Thoracic aorta (tissue), 2 donors: ENCODE data around the gene NDUFA7. TPM values are rescaled to one million over a fixed set of nuclear protein-coding genes. Genes with fewer than 3 reads are reported as not detected.

Experiments
- ATAC-seq: fragments of 150-250 bp; one replicate; pipeline ENCODE4 v1.8.0; 2017; ENCODE audit warnings: low read depth; ENCODE audit not compliant: insufficient number of reproducible peaks, low FRiP score
- DNase-seq: peaks from one replicate; pipeline ENCODE4 v3.0.0-alpha.2; 2020; ENCODE audit warnings: low spot score
- H3K27ac ChIP-seq, 2 donors: fragments of 200-600 bp; sonication (generic); 1 replicate in 1 of 2; 2 replicates in 1 of 2; pipeline ENCODE4 v1.5.1; 2016; ENCODE audit warnings: mild to moderate bottlenecking in 2 of 2, moderate library complexity in 2 of 2
- H3K27me3 ChIP-seq: fragments of 200-600 bp; sonication (generic); replicated peaks from 2 replicates; pipeline ENCODE4 v1.6.0; 2016; ENCODE audit warnings: mild to moderate bottlenecking; ENCODE audit not compliant: insufficient read depth
- H3K36me3 ChIP-seq: fragments of 200-600 bp; sonication (generic); one replicate; pipeline ENCODE4 v1.5.1; 2016
- H3K4me1 ChIP-seq, 2 donors: fragments of 200-600 bp; sonication (generic); 1 replicate in 1 of 2; 2 replicates in 1 of 2; pipeline versions ENCODE4 v1.5.1 to v1.6.0; 2016; ENCODE audit warnings: low read depth in 2 of 2, mild to moderate bottlenecking in 1 of 2; ENCODE audit not compliant: control insufficient read depth in 1 of 2
- H3K4me3 ChIP-seq: fragments of 200-600 bp; sonication (generic); 2 replicates; pipeline ENCODE4 v1.5.1; 2016; ENCODE audit warnings: mild to moderate bottlenecking
- H3K9me3 ChIP-seq: fragments of 200-600 bp; sonication (generic); 2 replicates; pipeline ENCODE4 v1.5.1; 2016
- CTCF ChIP-seq: fragments of 200-600 bp; sonication (generic); IDR thresholded peaks from one replicate; pipeline ENCODE4 v1.5.1; 2019; ENCODE audit warnings: antibody characterized with exemption
- total RNA-seq, 2 donors: library from RNA; depleted of rRNA; stranded (reverse); fragments of >200 nt; gene quantifications; one replicate each; pipeline versions ENCODE4 v1.1.0 to v1.2.3, GENCODE V29; 2016

The NDUFA7 gene
- total RNA-seq, 2 donors from 2014 or later, result 9.2 to 22.2 TPM

- peaks cover 14 to 27% of the 10 kb centered on the region in 2 donors for H3K4me1 ChIP-seq
- no peaks in the 10 kb centered on the region for H3K27me3 ChIP-seq
- DNase-seq, result no peak
Observed at GRCh38 chr19:8310342-8311055, 10.7 kb downstream of the NDUFA7 start.

DNA sequence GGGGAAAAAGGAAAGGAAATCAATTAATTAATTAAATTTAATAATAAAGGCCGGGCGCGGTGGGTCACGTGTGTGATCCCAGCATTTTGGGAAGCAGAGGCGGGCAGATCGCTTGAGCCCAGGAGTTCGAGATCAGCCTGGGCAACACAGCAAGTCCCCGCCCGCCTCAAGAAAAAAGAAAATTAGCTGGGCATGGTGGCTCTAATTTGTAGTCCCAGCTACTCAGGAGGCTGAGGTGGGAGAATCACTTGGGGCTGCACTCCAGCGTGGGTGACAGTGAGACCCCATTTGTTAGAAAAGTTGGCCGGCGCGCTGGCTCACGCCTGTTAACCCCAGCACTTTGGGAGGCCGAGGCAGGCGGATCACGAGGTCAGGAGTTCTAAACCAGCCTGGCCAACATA is 12.3 kb downstream of the NDUFA7 start:
- ATAC-seq (no peak), DNase-seq (no peak)
- Histone ChIP-seq H3K27ac (no peak overlapping the region), H3K4me1 (peaks cover 14 to 27% of the 10 kb centered on the region in 2 donors), H3K27me3 (no peaks in the 10 kb centered on the region), H3K36me3 (peaks cover 15% of the 10 kb centered on the region), H3K9me3 (no peaks in the 10 kb centered on the region), H3K4me3 (peak overlapping the region; percentile 82)
- TF ChIP-seq CTCF, result no peak

More at GRCh38 chr19:8310342-8311055, 10.7 kb downstream of the NDUFA7 start:
- H3K36me3 ChIP-seq, result peaks cover 27% of the 10 kb centered on the region
- ATAC-seq, result no peak
- no peak overlapping the region for H3K27ac ChIP-seq
- TF ChIP-seq CTCF, result no peak
- no peak overlapping the region for H3K4me3 ChIP-seq
- no peaks in the 10 kb centered on the region for H3K9me3 ChIP-seq

GRCh38 chr19:8307965-8308866 is 13.0 kb downstream of the NDUFA7 start, which contains the start of gene CD320:
CD320 (minus strand) TSS chr19:8308358; CDS start chr19:8308290, 68 bp downstream.
- ATAC-seq, result peak; percentile 64
- peak; percentile 43 for DNase-seq
- Histone ChIP-seq H3K4me1 (peaks cover 14 to 27% of the 10 kb centered on the region in 2 donors), H3K27me3 (no peaks in the 10 kb centered on the region), H3K9me3 (no peaks in the 10 kb centered on the region), H3K4me3 (peak within 1 kb of the TSS; percentile 82), H3K27ac (peak within 1 kb of the TSS; percentile 2 to 5), H3K36me3 (peaks cover 15% of the 10 kb centered on the region)
- no peak for TF ChIP-seq CTCF

GRCh38 chr19:8307400-8307964 is 13.7 kb downstream of the NDUFA7 start:
- Histone ChIP-seq H3K27ac (peak overlapping the region; percentile 2 to 5), H3K4me3 (peak overlapping the region; percentile 82), H3K36me3 (peaks cover 13% of the 10 kb centered on the region), H3K9me3 (no peaks in the 10 kb centered on the region), H3K4me1 (peaks cover 14 to 27% of the 10 kb centered on the region in 2 donors), H3K27me3 (no peaks in the 10 kb centered on the region)
- no peak for DNase-seq
- TF ChIP-seq CTCF, result no peak
- no peak for ATAC-seq
